Prostate gland (tissue), 2 donors: Measurements from ENCODE around the gene P2RX1.

Source experiments
- CTCF ChIP-seq, 4 experiments: fragments of 200-600 bp in 2 of 4; fragments of 450-650 bp in 2 of 4; sonication (generic) in 2 of 4; IDR thresholded peaks; 1 replicate in 3 of 4; 2 replicates in 1 of 4; pipeline ENCODE4 v1.5.1; 2016 to 2019; ENCODE audit warnings: antibody characterized with exemption in 4 of 4, mild to moderate bottlenecking in 2 of 4, moderate library complexity in 2 of 4
- POLR2A ChIP-seq: fragments of 450-650 bp; IDR thresholded peaks from one replicate; pipeline ENCODE4 v1.6.1; 2016; ENCODE audit warnings: antibody characterized with exemption, mild to moderate bottlenecking
- POLR2AphosphoS5 ChIP-seq: sonication (generic); formaldehyde crosslinking; IDR thresholded peaks from one replicate; pipeline ENCODE4 v1.6.1; 2017; ENCODE audit warnings: antibody characterized with exemption

- TF ChIP-seq CTCF (IDR thresholded peaks at IDR 0.05) (no peak), POLR2A (no peak), POLR2AphosphoS5 (no peak)
Observed at GRCh38 chr17:3914312-3914670, 2.0 kb downstream of the P2RX1 start.
